Lung (tissue), 12 donors: Measurements from ENCODE around the gene COG7. TPM values are rescaled to one million over a fixed set of nuclear protein-coding genes. Genes with fewer than 3 reads are reported as not detected.

Source experiments
- ATAC-seq: fragments of 200-7000 bp; cut with Tn5 transposase; one replicate; pipeline ENCODE4 v1.9.1; 2020; ENCODE audit warnings: moderate number of reproducible peaks; ENCODE audit not compliant: insufficient read depth, low FRiP score
- DNase-seq, 3 donors: peaks; one replicate each; pipeline ENCODE4 v3.0.0-alpha.2; 2013 to 2017
- H3K27ac ChIP-seq, 2 donors: one replicate each; pipeline ENCODE4 v1.5.1; 2013; ENCODE audit warnings: mild to moderate bottlenecking in 2 of 2, moderate library complexity in 2 of 2, control low read depth in 1 of 2, inconsistent platforms in 1 of 2, low read depth in 1 of 2, low read length in 1 of 2
- H3K27me3 ChIP-seq, 3 donors: one replicate each; pipeline ENCODE4 v1.5.1; 2013; ENCODE audit warnings: low read length in 2 of 3; ENCODE audit not compliant: control insufficient read depth in 3 of 3, insufficient read depth in 3 of 3
- H3K36me3 ChIP-seq, 4 donors: one replicate each; pipeline ENCODE4 v1.5.1; 2013; ENCODE audit warnings: low read length in 4 of 4, mild to moderate bottlenecking in 1 of 4, moderate library complexity in 1 of 4; ENCODE audit not compliant: control insufficient read depth in 4 of 4, insufficient read depth in 4 of 4
- H3K4me1 ChIP-seq, 5 donors: one replicate each; pipeline ENCODE4 v1.5.1; 2013; ENCODE audit warnings: low read length in 5 of 5, mild to moderate bottlenecking in 2 of 5, moderate library complexity in 1 of 5; ENCODE audit not compliant: control insufficient read depth in 5 of 5, insufficient read depth in 5 of 5
- H3K4me3 ChIP-seq: one replicate; pipeline ENCODE4 v1.5.1; 2013; ENCODE audit warnings: mild to moderate bottlenecking, control low read depth, moderate library complexity
- H3K9ac ChIP-seq, 2 donors: one replicate each; pipeline ENCODE4 v1.5.1; 2013; ENCODE audit warnings: low read length in 2 of 2, control low read depth in 1 of 2; ENCODE audit not compliant: insufficient read depth in 1 of 2
- H3K9me3 ChIP-seq, 4 donors: one replicate each; pipeline ENCODE4 v1.5.1; 2013; ENCODE audit warnings: low read length in 3 of 4, mild to moderate bottlenecking in 1 of 4, moderate library complexity in 1 of 4; ENCODE audit not compliant: control insufficient read depth in 4 of 4, insufficient read depth in 3 of 4
- CTCF ChIP-seq: IDR thresholded peaks from 2 replicates; pipeline ENCODE4 v1.5.1; 2012; ENCODE audit warnings: mild to moderate bottlenecking; ENCODE audit errors: control extremely low read depth, extremely low read depth
- WGBS, 2 donors: extraction: QIAGEN DNeasy Blood & Tissue Kit; methylation state at CpG; one replicate each; pipeline ENCODE4 v1.1.7; 2013; 5-methylcytosine and 5-hydroxymethylcytosine counted together
- polyA plus RNA-seq, 2 donors: library from polyadenylated mRNA; stranded (reverse); fragments of 200-250 nt; gene quantifications; one replicate each; pipeline ENCODE4 v1.2.1, GENCODE V29; 2013
- total RNA-seq, 2 donors: library from RNA; depleted of rRNA in 1 of 2; stranded (reverse); fragments of >200 nt in 1 of 2; gene quantifications; one replicate each; pipeline ENCODE4 v1.2.1, GENCODE V29; 2014 to 2021
- donor health status: control.
- donor health status: control.
- donor health status: Bipolar disorder and iron deficiency.
- donor health status: healthy.
- donor health status: DM: yes; HTN: yes; CAD: no.

COG7 gene
- total and polyA plus RNA-seq, 4 donors = 14.9 to 34.0 (median 20.0) TPM

GRCh38 chr16:23500862-23501225 is 47.9 kb upstream of the COG7 start:
- no peak for ATAC-seq
- 44 to 56% methylated on average over 4 of the region's 4 CpGs for WGBS, 2 donors
- no peak for TF ChIP-seq CTCF
- peak overlapping the region in 1 of 2 donors; percentile 7 for H3K9ac ChIP-seq
- no peak overlapping the region for H3K27ac ChIP-seq
- no peak for DNase-seq
- peaks cover 5 to 33% (median 13%) of the 10 kb centered on the region in 5 donors for H3K4me1 ChIP-seq
- peaks cover 0 to 3% (median 1%) of the 10 kb centered on the region in 4 donors for H3K36me3 ChIP-seq
- H3K4me3 ChIP-seq = no peak overlapping the region
- no peaks in the 10 kb centered on the region for H3K27me3 ChIP-seq
- no peaks in the 10 kb centered on the region for H3K9me3 ChIP-seq

- no peak overlapping the region for H3K9ac ChIP-seq
- ATAC-seq = no peak
- H3K9me3 ChIP-seq = no peaks in the 10 kb centered on the region
- peaks cover 0 to 8% (median 6%) of the 10 kb centered on the region in 4 donors for H3K36me3 ChIP-seq
- peaks cover 5 to 34% (median 13%) of the 10 kb centered on the region in 5 donors for H3K4me1 ChIP-seq
- 94% methylated on average over 20 of the region's 20 CpGs for WGBS, 2 donors
- DNase-seq = no peak
- H3K27me3 ChIP-seq = no peaks in the 10 kb centered on the region
- no peak overlapping the region for H3K4me3 ChIP-seq
- no peak for TF ChIP-seq CTCF
- H3K27ac ChIP-seq = no peak overlapping the region
These were observed 47.3 kb upstream of the COG7 start for GRCh38 chr16:23500212-23500861.

GRCh38 chr16:23499801-23500200 is 46.8 kb upstream of the COG7 start:
- H3K9ac ChIP-seq = no peak overlapping the region
- no peak for TF ChIP-seq CTCF
- H3K36me3 ChIP-seq = peaks cover 0 to 12% (median 7%) of the 10 kb centered on the region in 4 donors
- no peak for DNase-seq
- H3K27me3 ChIP-seq = no peaks in the 10 kb centered on the region
- no peaks in the 10 kb centered on the region for H3K9me3 ChIP-seq
- 86 to 90% methylated on average over 7 of the region's 7 CpGs for WGBS, 2 donors
- ATAC-seq = no peak
- H3K4me1 ChIP-seq = peaks cover 5 to 32% (median 9%) of the 10 kb centered on the region in 5 donors
- no peak overlapping the region for H3K27ac ChIP-seq
- H3K4me3 ChIP-seq = no peak overlapping the region

GRCh38 chr16:23498863-23499262 is 45.9 kb upstream of the COG7 start:
- Histone ChIP-seq H3K36me3 (peaks cover 0 to 16% (median 13%) of the 10 kb centered on the region in 4 donors), H3K4me3 (no peak overlapping the region), H3K9me3 (no peaks in the 10 kb centered on the region), H3K27me3 (no peaks in the 10 kb centered on the region), H3K9ac (no peak overlapping the region), H3K27ac (peak overlapping the region in 1 of 2 donors; percentile 29), H3K4me1 (peaks cover 0 to 28% (median 3%) of the 10 kb centered on the region in 5 donors)
- no peak for DNase-seq
- WGBS, 2 donors = 93 to 98% methylated on average over 11 of the region's 11 CpGs
- TF ChIP-seq CTCF = no peak
- no peak for ATAC-seq
